ENCODE data around the gene MYBPC3.

DNA sequence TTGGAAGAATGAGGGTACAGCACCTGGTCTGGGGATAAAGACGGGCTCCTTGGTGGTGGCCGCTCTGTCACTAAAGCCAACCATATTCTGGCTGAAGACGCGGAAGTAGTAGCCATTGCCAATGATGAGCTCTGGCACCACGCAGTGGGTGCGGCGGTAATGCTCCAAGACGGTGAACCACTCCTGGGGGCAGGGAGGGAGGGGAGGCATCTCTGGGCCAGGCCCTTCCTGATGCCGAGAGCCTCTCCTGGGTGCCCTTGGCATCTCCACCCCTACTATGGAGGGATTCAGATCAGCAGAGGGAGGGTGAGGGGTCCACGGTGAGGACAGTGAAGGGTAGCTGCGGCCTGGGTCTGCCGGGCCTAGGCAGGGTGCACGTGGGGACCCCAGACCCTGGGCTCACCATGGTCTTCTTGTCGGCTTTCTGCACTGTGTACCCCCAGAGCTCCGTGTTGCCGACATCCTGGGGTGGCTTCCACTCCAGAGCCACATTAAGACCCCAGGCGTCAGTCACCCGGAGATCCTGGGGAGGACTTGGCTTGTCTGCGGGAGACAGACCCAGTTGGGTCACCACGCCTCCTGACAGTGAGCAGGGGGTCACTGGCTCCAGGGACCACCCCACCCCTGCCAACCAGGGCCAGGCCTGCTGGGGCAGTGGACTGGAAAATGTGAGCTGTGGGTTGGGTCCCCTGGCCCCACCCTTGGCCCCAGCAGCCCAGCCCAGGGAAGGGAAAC, 19.5 kb downstream of the MYBPC3 start:
- TF ChIP-seq POLR2AphosphoS5 (IDR thresholded peaks at IDR 0.05; ENCODE audit: low read depth, low read length): no peak
- no peak for TF ChIP-seq SIN3A (IDR thresholded peaks at IDR 0.05; ENCODE audit: borderline replicate concordance, insufficient read depth, low read length)
